Measurements from ENCODE around the gene CHCHD3. TPM values are rescaled to one million over a fixed set of nuclear protein-coding genes. Genes with fewer than 3 reads are reported as not detected.

CHCHD3 gene
- total RNA-seq, 1 experiment from 2014 or later, result 89.9 TPM

DNA sequence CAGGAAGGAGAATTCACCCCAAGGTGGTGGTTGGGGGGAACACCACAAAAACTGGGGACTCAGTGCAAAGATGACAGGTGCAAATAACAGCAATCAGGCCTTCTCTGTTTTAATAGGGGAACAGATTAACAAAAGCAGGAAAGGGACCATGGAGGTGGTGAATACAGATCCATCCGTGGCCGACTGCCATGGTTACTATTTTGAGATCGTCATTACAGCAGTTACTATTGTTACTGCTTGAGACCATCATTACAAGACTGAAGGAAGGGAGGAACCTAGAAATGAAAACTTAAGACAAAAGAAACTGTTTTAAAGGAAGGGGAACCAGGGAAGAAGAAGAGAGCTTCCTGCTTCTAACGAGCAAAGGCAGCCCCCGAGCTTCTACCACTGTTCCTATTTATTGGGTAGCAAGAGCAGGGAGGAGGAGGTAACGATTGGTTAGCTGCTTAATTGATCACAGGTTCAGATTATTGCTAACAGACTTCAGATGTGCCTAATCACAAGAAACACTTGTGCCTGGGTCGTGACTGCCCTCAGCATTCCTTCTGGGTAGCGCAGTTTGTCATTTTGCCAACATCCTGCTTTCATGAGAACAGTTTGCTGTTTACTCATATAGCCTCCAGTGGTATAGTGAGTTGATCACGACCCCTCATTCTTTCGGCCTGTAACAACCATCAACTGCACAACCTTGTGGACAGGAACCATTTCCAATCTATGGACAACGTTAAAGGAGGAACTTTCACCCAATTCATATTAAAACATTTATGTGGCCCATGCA, 216.3 kb downstream of the CHCHD3 start:
- TF ChIP-seq CTCF (IDR thresholded peaks at IDR 0.05; ENCODE audit: unreplicated experiment), result no peak
- no peaks in the 10 kb centered on the region for H3K27me3 Mint-ChIP-seq (ENCODE audit: unreplicated experiment)
- H3K27ac Mint-ChIP-seq (ENCODE audit: unreplicated experiment), result no peak overlapping the region
- H3K36me3 Mint-ChIP-seq (ENCODE audit: insufficient read depth, unreplicated experiment), result no peaks in the 10 kb centered on the region
- no peak overlapping the region for H3K4me3 Mint-ChIP-seq (ENCODE audit: low read depth, unreplicated experiment)
- DNase-seq, result no peak
- no peaks in the 10 kb centered on the region for H3K9me3 Mint-ChIP-seq (ENCODE audit: low read depth, unreplicated experiment)
- H3K4me1 Mint-ChIP-seq (ENCODE audit: low read depth, unreplicated experiment), result no peaks in the 10 kb centered on the region
- intact Hi-C loops (cut with micrococcal nuclease; ENCODE audit: unreplicated experiment), result no loop called here
- no TSS peak for BruUV-seq (replicated peaks)
- CTCF ChIA-PET, result no interaction called here

DNA sequence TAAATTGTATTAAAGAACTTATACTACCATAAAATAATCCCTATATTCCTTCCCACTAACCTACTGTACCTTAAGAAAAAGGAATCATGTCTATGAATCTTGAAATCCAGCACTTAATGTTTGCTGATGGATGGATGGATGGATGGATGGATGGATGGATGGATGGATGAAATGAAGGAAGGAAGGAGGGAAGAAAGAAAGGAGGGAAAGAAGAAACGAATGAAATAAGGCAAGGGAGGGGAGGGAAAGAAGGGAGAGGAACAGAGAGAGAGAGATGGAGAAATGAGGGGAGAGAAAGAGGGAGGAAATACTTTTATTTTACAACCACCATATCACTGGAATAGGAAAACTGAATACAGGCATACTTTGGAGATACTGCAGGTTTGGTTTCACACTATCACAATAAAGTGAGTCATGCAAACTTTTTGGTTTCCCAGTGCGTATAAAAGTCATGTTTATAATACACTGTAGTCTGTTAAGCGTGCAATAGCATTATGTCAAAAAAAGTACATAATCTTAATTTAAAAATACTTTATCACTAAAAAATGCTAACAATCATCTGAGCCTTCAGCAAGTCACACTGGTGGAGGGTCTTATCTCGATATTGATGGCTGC, 219.8 kb downstream of the CHCHD3 start:
- intact Hi-C loops (cut with micrococcal nuclease; ENCODE audit: unreplicated experiment), result no loop called here
- no peak for TF ChIP-seq CTCF (IDR thresholded peaks at IDR 0.05; ENCODE audit: unreplicated experiment)
- Mint-ChIP-seq H3K4me1 (ENCODE audit: low read depth, unreplicated experiment) (no peaks in the 10 kb centered on the region), H3K4me3 (ENCODE audit: low read depth, unreplicated experiment) (no peak overlapping the region), H3K9me3 (ENCODE audit: low read depth, unreplicated experiment) (no peaks in the 10 kb centered on the region), H3K27ac (ENCODE audit: unreplicated experiment) (no peak overlapping the region), H3K27me3 (ENCODE audit: unreplicated experiment) (no peaks in the 10 kb centered on the region), H3K36me3 (ENCODE audit: insufficient read depth, unreplicated experiment) (no peaks in the 10 kb centered on the region)
- no TSS peak for BruUV-seq (replicated peaks)
- CTCF ChIA-PET, result interaction anchor here (0.7 kb wide), 1 partner anchor 787 kb away, joined by 3 read pairs; no protein-coding TSS in a partner anchor
- no peak for DNase-seq

- TF ChIP-seq CTCF (IDR thresholded peaks at IDR 0.05; ENCODE audit: unreplicated experiment), result no peak
- intact Hi-C loops (cut with micrococcal nuclease; ENCODE audit: unreplicated experiment), result no loop called here
These were observed 220.5 kb downstream of the CHCHD3 start for GRCh38 chr7:132861424-132861823.

DNA sequence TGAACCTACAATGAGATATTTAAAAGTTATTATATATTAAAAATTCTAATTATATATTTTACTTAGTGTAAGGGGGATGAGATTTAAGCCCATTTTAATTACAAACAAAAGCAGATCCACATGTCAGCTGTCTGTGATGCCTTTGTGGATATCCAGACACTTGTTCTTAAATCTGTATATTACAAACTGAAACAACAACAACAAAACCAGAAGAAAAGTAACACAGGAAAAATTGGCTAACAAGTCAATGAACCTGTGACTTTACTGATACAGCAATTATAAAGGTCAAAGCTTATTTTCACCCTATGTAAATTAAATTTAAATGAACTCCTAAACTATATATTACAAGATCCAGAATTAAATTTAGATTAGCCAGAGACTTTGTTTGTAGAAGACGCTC, 222.7 kb downstream of the CHCHD3 start:
- CTCF ChIA-PET, result no interaction called here
- H3K4me1 Mint-ChIP-seq (ENCODE audit: low read depth, unreplicated experiment), result no peaks in the 10 kb centered on the region
- BruUV-seq (replicated peaks), result no TSS peak
- no peaks in the 10 kb centered on the region for H3K9me3 Mint-ChIP-seq (ENCODE audit: low read depth, unreplicated experiment)
- no peak for TF ChIP-seq CTCF (IDR thresholded peaks at IDR 0.05; ENCODE audit: unreplicated experiment)
- no peak overlapping the region for H3K27ac Mint-ChIP-seq (ENCODE audit: unreplicated experiment)
- intact Hi-C loops (cut with micrococcal nuclease; ENCODE audit: unreplicated experiment), result no loop called here
- no peak for DNase-seq
- no peaks in the 10 kb centered on the region for H3K27me3 Mint-ChIP-seq (ENCODE audit: unreplicated experiment)
- H3K36me3 Mint-ChIP-seq (ENCODE audit: insufficient read depth, unreplicated experiment), result no peaks in the 10 kb centered on the region
- no peak overlapping the region for H3K4me3 Mint-ChIP-seq (ENCODE audit: low read depth, unreplicated experiment)

More at GRCh38 chr7:132861424-132861823, 220.5 kb downstream of the CHCHD3 start:
- H3K27ac Mint-ChIP-seq (ENCODE audit: unreplicated experiment), result no peak overlapping the region
- CTCF ChIA-PET, result interaction anchor here (0.7 kb wide), 1 partner anchor 787 kb away, joined by 3 read pairs; no protein-coding TSS in a partner anchor
- no peaks in the 10 kb centered on the region for H3K27me3 Mint-ChIP-seq (ENCODE audit: unreplicated experiment)
- BruUV-seq (replicated peaks), result no TSS peak
- no peaks in the 10 kb centered on the region for H3K4me1 Mint-ChIP-seq (ENCODE audit: low read depth, unreplicated experiment)
- H3K4me3 Mint-ChIP-seq (ENCODE audit: low read depth, unreplicated experiment), result no peak overlapping the region
- no peaks in the 10 kb centered on the region for H3K36me3 Mint-ChIP-seq (ENCODE audit: insufficient read depth, unreplicated experiment)
- DNase-seq, result no peak
- H3K9me3 Mint-ChIP-seq (ENCODE audit: low read depth, unreplicated experiment), result no peaks in the 10 kb centered on the region

Measured in Calu3 (cell line).